Esophagus squamous epithelium (tissue), 5 donors: Measurements from ENCODE around the gene EFCAB12. TPM values are rescaled to one million over a fixed set of nuclear protein-coding genes. Genes with fewer than 3 reads are reported as not detected.

ENCODE experiments used
- DNase-seq: peaks from one replicate; lab custom pipeline; 2025; lab: John Stamatoyannopoulos, UW
- H3K27ac ChIP-seq, 4 donors: fragments of 200-600 bp; sonication (generic); one replicate each; pipeline ENCODE4 v1.5.1; 2016 to 2019; ENCODE audit warnings: mild to moderate bottlenecking in 1 of 4
- H3K27me3 ChIP-seq, 4 donors: fragments of 200-600 bp; sonication (generic); 1 replicate in 3 of 4; 2 replicates in 1 of 4; pipeline versions ENCODE4 v1.5.1 to v1.6.0; 2017 to 2021; ENCODE audit warnings: antibody characterized with exemption in 1 of 4
- H3K36me3 ChIP-seq, 3 donors: fragments of 200-600 bp; sonication (generic); one replicate each; pipeline ENCODE4 v1.5.1; 2016 to 2019
- H3K4me1 ChIP-seq, 3 donors: fragments of 200-600 bp; sonication (generic); one replicate each; pipeline ENCODE4 v1.5.1; 2017 to 2019
- H3K4me3 ChIP-seq, 4 donors: fragments of 200-600 bp; sonication (generic); 1 replicate in 3 of 4; 2 replicates in 1 of 4; pipeline ENCODE4 v1.5.1; 2016 to 2019; ENCODE audit warnings: mild to moderate bottlenecking in 2 of 4, moderate library complexity in 1 of 4
- H3K9me3 ChIP-seq, 3 donors: fragments of 200-600 bp; sonication (generic); one replicate each; pipeline ENCODE4 v1.5.1; 2016 to 2019
- CTCF ChIP-seq, 6 experiments: fragments of 450-650 bp in 4 of 6; fragments of 200-600 bp in 2 of 6; sonication (generic) in 2 of 6; IDR thresholded peaks; one replicate each; pipeline ENCODE4 v1.5.1; 2016 to 2019; ENCODE audit warnings: antibody characterized with exemption in 6 of 6, mild to moderate bottlenecking in 4 of 6, moderate library complexity in 4 of 6
- POLR2A ChIP-seq, 4 donors: fragments of 450-650 bp; IDR thresholded peaks; one replicate each; pipeline ENCODE4 v1.6.1; 2017; ENCODE audit warnings: antibody characterized with exemption in 4 of 4, mild to moderate bottlenecking in 4 of 4, moderate library complexity in 3 of 4
- WGBS, 2 donors: methylation state at CpG; one replicate each; pipeline ENCODE4 v1.1.5; 2018; 5-methylcytosine and 5-hydroxymethylcytosine counted together
- intact Hi-C: fragments of 100-400 bp; cut with DNase I; formaldehyde crosslinking; loops from one replicate; pipeline ENCODE4 v1.15.0; 2022
- small RNA-seq, 4 donors: library from RNA; depleted of rRNA; stranded (forward); fragments of <200 nt; gene quantifications; one replicate each; pipeline ENCODE3, GENCODE V24; 2016
- total RNA-seq, 4 donors: library from RNA; depleted of rRNA; stranded (reverse); fragments of >200 nt; gene quantifications; one replicate each; pipeline ENCODE4 v1.1.0, GENCODE V29; 2016
- donor health status: DM: yes; HTN: yes; CAD: no.

The EFCAB12 gene
- total RNA-seq, 4 donors from 2014 or later = under 0.01 TPM; not detected in 3

- intact Hi-C loops = no loop called here
- Histone ChIP-seq H3K4me1 (peaks cover 0 to 27% (median 0%) of the 10 kb centered on the region in 3 donors), H3K9me3 (no peaks in the 10 kb centered on the region), H3K27me3 (no peaks in the 10 kb centered on the region), H3K27ac (peak overlapping the region in 3 of 4 donors; percentile 13 to 62 (median 37)), H3K4me3 (no peak overlapping the region), H3K36me3 (no peaks in the 10 kb centered on the region)
- TF ChIP-seq CTCF (IDR thresholded peaks at IDR 0.05) = no peak
- no peak for TF ChIP-seq POLR2A (IDR thresholded peaks at IDR 0.05)
- 51 to 70% methylated on average over 3 of the region's 5 CpGs for WGBS, 2 donors
- DNase-seq = no peak
Measured at GRCh38 chr3:129353589-129353941, 74.9 kb downstream of the EFCAB12 start.

- H3K27ac ChIP-seq = peak overlapping the region in 3 of 4 donors; percentile 34 to 62 (median 37)
- H3K27me3 ChIP-seq = no peaks in the 10 kb centered on the region
- TF ChIP-seq POLR2A (IDR thresholded peaks at IDR 0.05) (no peak), CTCF (IDR thresholded peaks at IDR 0.05) (peak in 1 of 6 experiments; percentile 9)
- peaks cover 0 to 20% (median 0%) of the 10 kb centered on the region in 3 donors for H3K4me1 ChIP-seq
- no peaks in the 10 kb centered on the region for H3K9me3 ChIP-seq
- DNase-seq = no peak
- no peaks in the 10 kb centered on the region for H3K36me3 ChIP-seq
- 48 to 50% methylated on average over 6 to 9 of the region's 14 CpGs for WGBS, 2 donors
- H3K4me3 ChIP-seq = no peak overlapping the region
- intact Hi-C loops = no loop called here
Measured at GRCh38 chr3:129352650-129353588, 75.5 kb downstream of the EFCAB12 start.

- H3K27ac ChIP-seq = no peak overlapping the region
- no peak for DNase-seq
- TF ChIP-seq POLR2A (IDR thresholded peaks at IDR 0.05) = no peak
- TF ChIP-seq CTCF (IDR thresholded peaks at IDR 0.05) = peak in 1 of 6 experiments; percentile 35
- no peaks in the 10 kb centered on the region for H3K36me3 ChIP-seq
- no peak overlapping the region for H3K4me3 ChIP-seq
- no peaks in the 10 kb centered on the region for H3K27me3 ChIP-seq
- peaks cover 0 to 25% (median 0%) of the 10 kb centered on the region in 3 donors for H3K4me1 ChIP-seq
- no peaks in the 10 kb centered on the region for H3K9me3 ChIP-seq
- intact Hi-C loops = no loop called here
- WGBS, 2 donors = 86% methylated on average over 6 of the region's 8 CpGs
Measured at GRCh38 chr3:129352045-129352444, 76.4 kb downstream of the EFCAB12 start.

Small RNA genes lying within 50 kb of the gene (small RNA-seq; reads per million reads assigned to genes)
- 5.6 to 25.0 (median 15.6) reads per million in 4 donors for gene SNORA7B

Other genes with a start within 250 kb of the EFCAB12 start
- gene CNBP, start 244.7 kb downstream of the EFCAB12 start, total RNA-seq = 100 to 1,000 TPM; 209 to 435 (median 293) TPM
- gene COPG1, start 179.0 kb downstream of the EFCAB12 start, total RNA-seq = 100 to 1,000 TPM in 2 of 4 donors, 10 to 100 TPM in 2; 68.3 to 121 (median 104) TPM
- 10 to 100 TPM; 24.2 to 32.7 (median 29.7) TPM for gene HMCES, start 149.8 kb downstream of the EFCAB12 start, total RNA-seq
- gene MBD4, start 11.3 kb upstream of the EFCAB12 start, total RNA-seq = 10 to 100 TPM; 10.9 to 21.5 (median 17.6) TPM
- gene IFT122, start 11.6 kb upstream of the EFCAB12 start, total RNA-seq = 10 to 100 TPM in 2 of 4 donors, 1 to 10 TPM in 2; 6.0 to 26.5 (median 11.5) TPM
- not detected for gene RHO, start 100.0 kb upstream of the EFCAB12 start, total RNA-seq
- not detected for gene H1-8, start 114.5 kb upstream of the EFCAB12 start, total RNA-seq
- gene PLXND1, start 178.0 kb upstream of the EFCAB12 start, total RNA-seq = 10 to 100 TPM in 3 of 4 donors, 1 to 10 TPM in 1; 4.5 to 66.0 (median 24.4) TPM